Measurements from ENCODE around the gene IQCN.

DNA sequence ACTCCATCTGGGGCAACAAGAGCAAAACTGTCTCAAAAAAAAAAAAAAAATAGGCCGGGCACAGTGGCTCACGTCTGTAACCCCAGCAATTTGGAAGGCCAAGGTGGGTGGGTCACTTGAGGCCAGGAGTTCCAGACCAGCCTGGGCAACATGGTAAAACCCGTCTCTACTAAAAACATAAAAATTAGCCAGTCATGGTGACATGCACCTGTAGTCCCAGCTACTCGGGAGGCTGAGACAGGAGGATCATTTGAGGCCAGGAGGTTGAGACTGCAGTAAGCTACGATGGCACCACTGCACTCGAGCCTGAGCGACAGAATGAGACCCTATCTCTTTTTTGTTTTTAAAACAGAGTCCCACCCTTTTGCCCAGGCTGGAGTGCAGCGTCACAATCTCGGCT lies 3.9 kb downstream of the IQCN start:
- TF ChIP-seq, protein P1, sequence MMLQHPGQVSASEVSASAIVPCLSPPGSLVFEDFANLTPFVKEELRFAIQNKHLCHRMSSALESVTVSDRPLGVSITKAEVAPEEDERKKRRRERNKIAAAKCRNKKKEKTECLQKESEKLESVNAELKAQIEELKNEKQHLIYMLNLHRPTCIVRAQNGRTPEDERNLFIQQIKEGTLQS (IDR thresholded peaks at IDR 0.05) = no peak
- TF ChIP-seq FOXA1 (IDR thresholded peaks at IDR 0.05) = no peak
- TF ChIP-seq HNF4G (IDR thresholded peaks at IDR 0.05) = no peak
- TF ChIP-seq SP1 (IDR thresholded peaks at IDR 0.05) = no peak
- TF ChIP-seq GABPA (IDR thresholded peaks at IDR 0.05 in 1 of 2, conservative IDR thresholded peaks at IDR 0.05 in 1 of 2) = no peak
- TF ChIP-seq, protein P2, sequence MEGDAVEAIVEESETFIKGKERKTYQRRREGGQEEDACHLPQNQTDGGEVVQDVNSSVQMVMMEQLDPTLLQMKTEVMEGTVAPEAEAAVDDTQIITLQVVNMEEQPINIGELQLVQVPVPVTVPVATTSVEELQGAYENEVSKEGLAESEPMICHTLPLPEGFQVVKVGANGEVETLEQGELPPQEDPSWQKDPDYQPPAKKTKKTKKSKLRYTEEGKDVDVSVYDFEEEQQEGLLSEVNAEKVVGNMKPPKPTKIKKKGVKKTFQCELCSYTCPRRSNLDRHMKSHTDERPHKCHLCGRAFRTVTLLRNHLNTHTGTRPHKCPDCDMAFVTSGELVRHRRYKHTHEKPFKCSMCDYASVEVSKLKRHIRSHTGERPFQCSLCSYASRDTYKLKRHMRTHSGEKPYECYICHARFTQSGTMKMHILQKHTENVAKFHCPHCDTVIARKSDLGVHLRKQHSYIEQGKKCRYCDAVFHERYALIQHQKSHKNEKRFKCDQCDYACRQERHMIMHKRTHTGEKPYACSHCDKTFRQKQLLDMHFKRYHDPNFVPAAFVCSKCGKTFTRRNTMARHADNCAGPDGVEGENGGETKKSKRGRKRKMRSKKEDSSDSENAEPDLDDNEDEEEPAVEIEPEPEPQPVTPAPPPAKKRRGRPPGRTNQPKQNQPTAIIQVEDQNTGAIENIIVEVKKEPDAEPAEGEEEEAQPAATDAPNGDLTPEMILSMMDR (IDR thresholded peaks at IDR 0.05; ENCODE audit: low read depth, low read length, missing input control) = no peak
- TF ChIP-seq, protein P3, sequence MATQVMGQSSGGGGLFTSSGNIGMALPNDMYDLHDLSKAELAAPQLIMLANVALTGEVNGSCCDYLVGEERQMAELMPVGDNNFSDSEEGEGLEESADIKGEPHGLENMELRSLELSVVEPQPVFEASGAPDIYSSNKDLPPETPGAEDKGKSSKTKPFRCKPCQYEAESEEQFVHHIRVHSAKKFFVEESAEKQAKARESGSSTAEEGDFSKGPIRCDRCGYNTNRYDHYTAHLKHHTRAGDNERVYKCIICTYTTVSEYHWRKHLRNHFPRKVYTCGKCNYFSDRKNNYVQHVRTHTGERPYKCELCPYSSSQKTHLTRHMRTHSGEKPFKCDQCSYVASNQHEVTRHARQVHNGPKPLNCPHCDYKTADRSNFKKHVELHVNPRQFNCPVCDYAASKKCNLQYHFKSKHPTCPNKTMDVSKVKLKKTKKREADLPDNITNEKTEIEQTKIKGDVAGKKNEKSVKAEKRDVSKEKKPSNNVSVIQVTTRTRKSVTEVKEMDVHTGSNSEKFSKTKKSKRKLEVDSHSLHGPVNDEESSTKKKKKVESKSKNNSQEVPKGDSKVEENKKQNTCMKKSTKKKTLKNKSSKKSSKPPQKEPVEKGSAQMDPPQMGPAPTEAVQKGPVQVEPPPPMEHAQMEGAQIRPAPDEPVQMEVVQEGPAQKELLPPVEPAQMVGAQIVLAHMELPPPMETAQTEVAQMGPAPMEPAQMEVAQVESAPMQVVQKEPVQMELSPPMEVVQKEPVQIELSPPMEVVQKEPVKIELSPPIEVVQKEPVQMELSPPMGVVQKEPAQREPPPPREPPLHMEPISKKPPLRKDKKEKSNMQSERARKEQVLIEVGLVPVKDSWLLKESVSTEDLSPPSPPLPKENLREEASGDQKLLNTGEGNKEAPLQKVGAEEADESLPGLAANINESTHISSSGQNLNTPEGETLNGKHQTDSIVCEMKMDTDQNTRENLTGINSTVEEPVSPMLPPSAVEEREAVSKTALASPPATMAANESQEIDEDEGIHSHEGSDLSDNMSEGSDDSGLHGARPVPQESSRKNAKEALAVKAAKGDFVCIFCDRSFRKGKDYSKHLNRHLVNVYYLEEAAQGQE (IDR thresholded peaks at IDR 0.05) = no peak
- TF ChIP-seq EGR1 (IDR thresholded peaks at IDR 0.05; ENCODE audit: low read depth in 2 of 2) = no peak
- TF ChIP-seq RAD21 (IDR thresholded peaks at IDR 0.05) = no peak
- no peak for TF ChIP-seq TAF1 (conservative IDR thresholded peaks at IDR 0.05)
- no peak for TF ChIP-seq JUND (IDR thresholded peaks at IDR 0.05)
- TF ChIP-seq, protein P4, sequence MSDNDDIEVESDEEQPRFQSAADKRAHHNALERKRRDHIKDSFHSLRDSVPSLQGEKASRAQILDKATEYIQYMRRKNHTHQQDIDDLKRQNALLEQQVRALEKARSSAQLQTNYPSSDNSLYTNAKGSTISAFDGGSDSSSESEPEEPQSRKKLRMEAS (IDR thresholded peaks at IDR 0.05) = no peak
- TF ChIP-seq RXRA (IDR thresholded peaks at IDR 0.05) = no peak
